Measurements from ENCODE around the gene EBF3. TPM values are rescaled to one million over a fixed set of nuclear protein-coding genes. Genes with fewer than 3 reads are reported as not detected.

Gene EBF3
- total RNA-seq, 1 donor from 2014 or later, result 0.26 TPM

- FAIRE-seq, result no peak
- no peak for TF ChIP-seq CTCF (IDR thresholded peaks at IDR 0.05; ENCODE audit: insufficient read depth, low read length, severe bottlenecking)
Observed at GRCh38 chr10:129793479-129793878, 170.6 kb downstream of the EBF3 start.

GRCh38 chr10:129792864-129793263 lies 171.2 kb downstream of the EBF3 start:
- DNase-seq (ENCODE audit: low read depth), result no peak
- FAIRE-seq, result peak; percentile 32
- H3K27me3 ChIP-seq (ENCODE audit: control insufficient read depth, insufficient read depth, low read length), result no peaks in the 10 kb centered on the region
- TF ChIP-seq CTCF (IDR thresholded peaks at IDR 0.05; ENCODE audit: insufficient read depth, low read length, severe bottlenecking), result no peak
- no peaks in the 10 kb centered on the region for H3K36me3 ChIP-seq (ENCODE audit: control insufficient read depth, insufficient read depth, low read length)
- H3K4me3 ChIP-seq (ENCODE audit: low read depth, low read length), result no peak overlapping the region

More at GRCh38 chr10:129793479-129793878, 170.6 kb downstream of the EBF3 start:
- Histone ChIP-seq H3K27me3 (ENCODE audit: control insufficient read depth, insufficient read depth, low read length) (no peaks in the 10 kb centered on the region), H3K4me3 (ENCODE audit: low read depth, low read length) (no peak overlapping the region), H3K36me3 (ENCODE audit: control insufficient read depth, insufficient read depth, low read length) (no peaks in the 10 kb centered on the region)
- DNase-seq (ENCODE audit: low read depth), result no peak

GRCh38 chr10:129792141-129792540 lies 171.9 kb downstream of the EBF3 start:
- FAIRE-seq, result no peak
- DNase-seq (ENCODE audit: low read depth), result no peak
- no peak for TF ChIP-seq CTCF (IDR thresholded peaks at IDR 0.05; ENCODE audit: insufficient read depth, low read length, severe bottlenecking)
- H3K27me3 ChIP-seq (ENCODE audit: control insufficient read depth, insufficient read depth, low read length), result no peaks in the 10 kb centered on the region
- no peaks in the 10 kb centered on the region for H3K36me3 ChIP-seq (ENCODE audit: control insufficient read depth, insufficient read depth, low read length)
- no peak overlapping the region for H3K4me3 ChIP-seq (ENCODE audit: low read depth, low read length)

GRCh38 chr10:129790715-129791446 lies 173.2 kb downstream of the EBF3 start:
- no peaks in the 10 kb centered on the region for H3K27me3 ChIP-seq (ENCODE audit: control insufficient read depth, insufficient read depth, low read length)
- no peak for TF ChIP-seq CTCF (IDR thresholded peaks at IDR 0.05; ENCODE audit: insufficient read depth, low read length, severe bottlenecking)
- H3K4me3 ChIP-seq (ENCODE audit: low read depth, low read length), result no peak overlapping the region
- FAIRE-seq (no peak), DNase-seq (ENCODE audit: low read depth) (no peak)
- H3K36me3 ChIP-seq (ENCODE audit: control insufficient read depth, insufficient read depth, low read length), result no peaks in the 10 kb centered on the region

GRCh38 chr10:129788215-129788614 lies 175.9 kb downstream of the EBF3 start:
- FAIRE-seq (no peak), DNase-seq (ENCODE audit: low read depth) (no peak)
- TF ChIP-seq CTCF (IDR thresholded peaks at IDR 0.05; ENCODE audit: insufficient read depth, low read length, severe bottlenecking), result no peak
- Histone ChIP-seq H3K36me3 (ENCODE audit: control insufficient read depth, insufficient read depth, low read length) (no peaks in the 10 kb centered on the region), H3K4me3 (ENCODE audit: low read depth, low read length) (no peak overlapping the region), H3K27me3 (ENCODE audit: control insufficient read depth, insufficient read depth, low read length) (no peaks in the 10 kb centered on the region)

GRCh38 chr10:129787557-129787956 lies 176.5 kb downstream of the EBF3 start:
- DNase-seq (ENCODE audit: low read depth), result no peak
- TF ChIP-seq CTCF (IDR thresholded peaks at IDR 0.05; ENCODE audit: insufficient read depth, low read length, severe bottlenecking), result no peak
- no peak overlapping the region for H3K4me3 ChIP-seq (ENCODE audit: low read depth, low read length)
- no peaks in the 10 kb centered on the region for H3K27me3 ChIP-seq (ENCODE audit: control insufficient read depth, insufficient read depth, low read length)
- no peaks in the 10 kb centered on the region for H3K36me3 ChIP-seq (ENCODE audit: control insufficient read depth, insufficient read depth, low read length)
- FAIRE-seq, result no peak

Measured in bronchial epithelial cell (primary cell).